CD4-positive, alpha-beta T cell treated with Interleukin-6 for 4 hours (primary cell): ENCODE data around the gene HS3ST5.

Source experiments
- DNase-seq: peaks from one replicate; pipeline ENCODE4 v3.0.0-alpha.2; 2020; ENCODE audit warnings: mixed read lengths

The HS3ST5 gene

GRCh38 chr6:114144887-114145851, 197.7 kb downstream of the HS3ST5 start:
- DNase-seq = no peak

DNA sequence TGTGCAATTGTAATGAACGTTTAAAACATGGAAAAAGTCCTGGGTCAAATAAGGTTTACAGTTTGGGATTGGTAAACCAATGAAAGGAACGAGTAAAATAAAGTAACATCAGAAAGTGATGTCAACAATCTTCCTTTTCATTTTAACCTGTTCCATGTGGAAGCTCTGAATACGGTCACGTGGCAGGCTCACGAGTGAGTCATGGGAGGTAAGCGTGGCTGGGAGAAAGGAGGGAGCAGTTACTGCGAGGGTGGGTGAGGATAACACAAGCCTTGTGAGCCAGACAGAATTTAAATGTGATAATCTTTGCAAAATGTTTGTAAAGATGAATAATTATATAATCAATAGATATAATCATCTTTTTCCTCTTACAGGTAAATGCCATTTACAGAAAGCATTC, 200.6 kb downstream of the HS3ST5 start:
- DNase-seq = no peak

DNA sequence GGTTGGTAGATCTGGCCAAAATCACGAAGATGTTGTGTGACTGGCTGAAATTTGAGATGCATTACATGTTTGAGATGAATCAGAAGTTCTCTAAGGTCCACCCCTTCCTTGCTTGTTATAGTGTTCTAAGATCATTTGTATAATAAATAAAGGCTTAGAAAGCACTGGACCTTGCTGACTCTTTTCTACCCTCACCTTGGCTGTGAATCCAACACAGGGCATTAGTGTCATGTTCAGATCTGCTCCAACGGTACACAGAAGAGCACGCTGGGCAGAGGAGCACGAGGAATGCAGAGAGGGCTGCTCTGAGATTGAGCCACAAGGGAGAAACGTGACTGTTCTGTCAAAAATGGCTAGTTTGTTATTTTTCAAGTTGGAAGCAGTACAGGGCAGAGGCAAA, 202.4 kb downstream of the HS3ST5 start:
- no peak for DNase-seq

DNA sequence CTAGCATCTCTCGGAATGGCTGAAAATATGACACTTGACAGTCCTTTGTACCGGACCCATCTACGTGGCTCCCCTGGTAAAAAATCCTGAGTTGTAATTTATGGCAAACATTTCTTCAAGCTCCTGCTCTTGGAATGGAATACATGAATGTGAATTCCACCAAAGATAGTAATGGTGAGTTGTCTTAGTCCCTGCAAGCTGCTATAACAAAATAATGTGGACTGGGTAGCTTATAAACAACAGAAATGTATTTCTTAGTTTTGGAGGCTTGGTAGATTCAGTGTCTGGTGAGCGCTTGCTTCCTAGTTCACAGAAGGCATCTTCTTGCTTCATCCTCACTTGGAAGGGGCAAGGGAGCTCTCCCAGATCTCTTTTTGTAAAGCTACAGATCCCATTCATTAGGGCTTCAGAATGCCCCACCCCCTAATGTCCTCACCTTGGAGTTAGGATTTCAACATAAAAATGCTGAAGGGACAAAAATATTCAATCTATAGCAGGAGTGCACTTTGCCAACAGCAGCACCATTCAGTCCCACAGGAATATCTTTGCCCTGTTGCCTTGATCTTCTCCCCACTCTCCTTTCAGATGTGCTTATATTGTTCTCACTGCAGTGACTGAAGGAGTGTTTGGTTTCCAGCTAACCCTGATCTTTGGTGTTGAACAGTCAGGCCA, 204.1 kb downstream of the HS3ST5 start:
- no peak for DNase-seq

- DNase-seq = no peak
Observed at GRCh38 chr6:114135363-114135971, 207.4 kb downstream of the HS3ST5 start.

DNA sequence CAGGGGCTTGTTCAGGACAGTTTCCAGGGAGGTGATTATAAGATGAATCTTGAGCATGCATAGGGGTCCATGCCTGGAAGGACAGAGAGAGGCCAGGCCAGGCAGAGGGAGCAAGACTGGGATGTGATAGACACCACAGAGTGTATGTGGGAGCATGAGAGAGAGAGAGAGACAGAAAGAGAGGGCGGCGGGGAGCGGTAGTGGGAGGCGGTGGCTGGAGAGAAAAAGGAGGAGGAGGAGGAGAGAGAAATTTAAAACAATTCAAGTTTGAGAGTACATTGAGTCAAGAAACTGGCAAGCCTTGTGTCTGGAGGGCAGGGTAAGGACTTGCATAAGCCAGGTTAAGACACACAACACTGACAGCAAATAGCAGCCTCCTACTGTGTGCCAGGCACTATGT, 209.0 kb downstream of the HS3ST5 start:
- no peak for DNase-seq

DNA sequence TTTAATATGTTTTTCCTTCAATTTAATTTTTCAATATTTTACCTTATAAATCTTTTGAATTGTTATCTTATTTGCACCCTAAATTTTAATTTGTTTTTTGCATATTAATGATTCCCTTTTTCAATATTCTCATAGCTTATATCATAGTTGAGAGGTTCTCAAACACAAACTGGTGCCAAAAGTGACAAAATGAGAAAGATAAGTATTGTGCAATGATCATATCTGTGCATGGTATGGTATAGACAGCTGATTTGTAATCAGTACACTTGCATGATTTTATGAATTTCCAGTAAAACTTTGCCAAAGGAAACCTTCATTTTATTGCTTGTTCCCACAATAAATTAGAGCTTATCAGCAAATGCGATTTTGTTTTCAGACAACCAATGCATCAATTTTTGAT, 210.9 kb downstream of the HS3ST5 start:
- no peak for DNase-seq

GRCh38 chr6:114125576-114125975, 217.2 kb downstream of the HS3ST5 start:
- DNase-seq = no peak

GRCh38 chr6:114121913-114122662, 220.7 kb downstream of the HS3ST5 start:
- DNase-seq = no peak

DNA sequence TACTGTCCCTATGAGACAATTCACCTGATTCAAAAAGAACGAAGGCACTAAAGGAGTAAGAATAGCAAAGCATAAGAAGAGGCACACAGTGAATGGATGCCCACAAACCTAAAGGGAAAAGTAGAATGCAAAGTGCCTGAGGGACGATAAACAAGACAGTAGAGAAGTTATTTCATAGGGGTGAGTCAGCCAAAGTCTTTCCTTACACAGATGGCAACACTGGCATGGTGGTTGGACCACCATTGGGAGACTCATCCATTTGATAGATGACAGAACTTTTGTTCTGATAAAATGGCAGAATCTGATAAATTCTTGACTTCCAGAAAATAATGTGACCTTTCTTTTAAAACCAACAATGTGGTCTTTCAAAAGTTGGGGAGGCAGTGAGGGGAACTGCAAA, 223.8 kb downstream of the HS3ST5 start:
- DNase-seq = no peak

- DNase-seq = no peak
Observed at GRCh38 chr6:114115652-114116051, 227.2 kb downstream of the HS3ST5 start.

DNA sequence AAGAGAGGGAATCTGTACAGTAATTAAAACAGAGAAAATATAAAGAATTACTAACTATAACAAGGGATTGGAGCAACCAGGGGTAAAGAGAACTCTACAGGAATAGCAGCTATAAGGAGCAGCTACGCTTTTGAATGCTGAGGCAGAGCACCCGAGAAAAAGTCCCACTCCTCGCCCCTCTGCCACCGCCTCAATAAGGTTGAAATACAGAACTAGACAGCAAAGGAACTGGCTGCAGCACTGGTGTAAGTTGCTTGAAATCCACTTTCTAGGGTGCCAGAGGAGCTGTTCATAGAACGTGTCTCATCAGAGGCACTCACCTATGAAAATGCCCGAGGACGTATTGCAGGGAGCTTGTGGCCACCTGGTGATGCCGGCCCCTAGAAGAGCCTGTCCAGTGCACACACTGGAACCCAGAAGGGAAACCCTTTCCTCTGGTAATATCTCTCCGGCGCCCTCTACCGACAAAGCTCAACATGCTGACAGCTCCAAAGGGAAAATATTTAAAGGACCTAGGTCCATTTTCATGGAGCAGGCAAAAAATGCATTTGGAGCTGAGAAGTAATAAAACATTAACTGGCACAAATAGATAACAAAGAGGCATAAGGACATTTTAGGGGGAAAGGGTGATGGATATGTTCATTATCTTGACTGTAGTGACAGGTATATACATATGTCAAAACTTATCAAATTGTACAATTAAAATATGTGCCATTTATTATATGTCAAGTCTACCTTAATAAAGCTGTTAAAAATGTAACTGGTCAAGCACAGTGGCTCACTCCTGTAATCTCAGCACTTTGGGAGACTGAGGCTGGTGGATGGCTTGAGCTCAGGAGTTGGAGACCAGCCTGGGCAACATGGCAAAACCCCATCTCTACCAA, 234.5 kb downstream of the HS3ST5 start:
- peak; percentile 26 for DNase-seq

- DNase-seq = no peak
Observed at GRCh38 chr6:114106020-114106419, 236.8 kb downstream of the HS3ST5 start.

DNA sequence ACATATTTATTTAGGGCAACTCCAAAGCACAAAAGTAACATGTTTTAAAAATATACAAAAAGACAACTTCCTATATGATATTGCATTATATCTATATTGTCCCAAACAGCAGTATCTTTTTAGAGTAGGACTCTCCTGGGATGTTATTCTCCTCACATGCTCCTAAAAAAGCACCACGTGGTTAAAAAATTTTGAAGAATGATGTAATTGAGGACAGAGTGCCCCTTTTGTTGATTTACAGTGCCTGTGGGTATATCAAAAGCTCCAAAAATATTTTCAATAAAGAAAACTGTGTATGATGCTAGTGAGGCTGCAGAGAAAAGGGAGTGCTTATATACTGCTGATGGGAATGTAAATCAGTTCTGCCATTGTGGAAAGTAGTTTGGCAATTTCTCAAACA, 241.6 kb downstream of the HS3ST5 start:
- DNase-seq = no peak

DNA sequence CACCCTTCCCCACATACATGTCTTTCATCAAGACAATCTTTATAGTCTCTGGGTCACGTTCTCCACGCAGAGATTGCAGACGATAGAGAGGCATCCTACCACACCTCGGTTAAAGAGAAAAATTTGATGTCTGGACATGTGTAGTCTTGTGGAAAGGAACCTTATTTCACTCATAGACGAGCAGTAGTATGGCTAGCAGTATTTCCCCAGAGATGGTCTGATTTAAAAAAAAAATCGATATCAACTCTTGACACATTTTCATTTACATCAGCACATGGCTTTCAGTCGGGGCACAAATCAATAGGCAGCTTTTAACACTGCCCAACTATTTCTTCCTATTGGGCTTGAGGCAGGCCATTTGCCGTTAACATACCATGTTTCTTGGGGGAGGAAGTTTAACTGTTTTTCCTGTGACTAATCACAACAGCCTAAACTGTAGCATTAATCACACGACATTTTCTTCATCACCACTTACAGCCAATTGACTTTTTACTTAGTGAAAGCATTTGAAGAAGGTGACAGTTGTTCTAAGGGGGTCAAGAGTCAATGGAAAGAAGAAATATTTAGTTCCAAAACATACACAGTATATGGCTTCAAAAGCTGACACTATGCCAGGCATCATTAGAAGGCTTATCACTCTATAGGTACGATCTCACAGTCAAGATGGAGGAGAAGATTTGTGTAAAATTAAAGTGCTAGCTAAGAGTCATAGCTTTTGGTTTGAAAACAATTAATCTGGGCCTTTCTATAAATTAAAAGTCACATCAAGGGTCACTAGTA, 242.4 kb downstream of the HS3ST5 start:
- DNase-seq = no peak

GRCh38 chr6:114096561-114097172, 246.2 kb downstream of the HS3ST5 start:
- DNase-seq = peak; percentile 10

DNA sequence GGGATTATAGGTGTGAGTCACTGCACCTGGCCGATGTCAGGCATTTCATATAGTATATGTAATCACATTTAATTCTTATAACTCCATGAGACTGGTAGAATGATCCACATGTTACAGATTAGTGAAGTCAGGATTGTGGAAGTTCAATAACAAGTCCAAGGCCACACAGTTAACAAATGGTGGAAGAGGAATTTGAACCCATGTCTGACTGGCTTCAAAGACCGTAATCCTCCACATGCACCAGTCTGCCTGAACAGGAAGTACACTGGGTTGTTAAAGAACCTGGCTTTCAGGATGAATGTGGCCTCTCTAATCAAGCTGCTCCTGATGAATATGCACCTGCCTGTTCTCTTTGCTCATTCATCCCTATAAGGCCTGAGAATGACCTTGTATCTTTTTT, 249.9 kb downstream of the HS3ST5 start:
- no peak for DNase-seq

- DNase-seq = no peak
Observed at GRCh38 chr6:114090626-114091025, 252.2 kb downstream of the HS3ST5 start.

- no peak for DNase-seq
Observed at GRCh38 chr6:114087496-114087895, 255.3 kb downstream of the HS3ST5 start.

DNA sequence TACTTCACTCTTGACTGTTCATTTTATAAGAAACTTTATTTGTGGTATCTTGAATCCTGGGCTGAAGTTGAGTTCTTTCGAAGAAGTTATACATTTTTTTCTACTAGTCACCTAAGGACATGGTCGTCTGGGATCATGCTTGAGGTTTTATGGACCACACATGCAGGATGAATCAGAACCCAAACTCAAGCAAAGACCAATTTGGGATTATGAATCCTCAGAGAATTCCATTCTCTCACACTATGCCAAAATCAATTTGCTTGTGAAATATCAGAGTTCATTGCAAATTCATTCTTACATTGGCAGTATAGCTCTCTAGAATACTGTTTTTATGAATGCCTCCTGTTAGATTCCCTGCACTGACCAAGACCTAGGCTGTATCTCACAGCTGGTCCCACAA, 257.6 kb downstream of the HS3ST5 start:
- no peak for DNase-seq
